HUES6 (cell line): ENCODE data around the gene MAP1B.

Experiments used
- H3K27ac ChIP-seq: 2 replicates; pipeline ENCODE4 v1.7.0; 2013; ENCODE audit warnings: low read depth, mild to moderate bottlenecking, low read length, inconsistent platforms
- H3K27me3 ChIP-seq: 2 replicates; pipeline ENCODE4 v1.6.1; 2013; ENCODE audit warnings: low read length; ENCODE audit not compliant: control insufficient read depth, insufficient read depth
- H3K36me3 ChIP-seq: 2 replicates; pipeline ENCODE4 v1.6.1; 2013; ENCODE audit warnings: low read length; ENCODE audit not compliant: control insufficient read depth, insufficient read depth
- H3K4me1 ChIP-seq: 2 replicates; pipeline ENCODE4 v1.6.1; 2013; ENCODE audit warnings: low read length; ENCODE audit not compliant: control insufficient read depth, insufficient read depth
- H3K4me3 ChIP-seq: 2 replicates; pipeline ENCODE4 v1.5.1; 2013; ENCODE audit warnings: low read depth, low read length
- H3K9ac ChIP-seq: one replicate; pipeline ENCODE4 v1.6.1; 2013; ENCODE audit warnings: mild to moderate bottlenecking, low read length
- H3K9me3 ChIP-seq: 2 replicates; pipeline ENCODE4 v1.6.1; 2013; ENCODE audit warnings: low read depth, low read length; ENCODE audit not compliant: control insufficient read depth, insufficient read depth

Gene MAP1B

GRCh38 chr5:72133212-72133990 lies 26.1 kb downstream of the MAP1B start:
- Histone ChIP-seq H3K4me1 (peaks cover 12% of the 10 kb centered on the region), H3K27ac (no peak overlapping the region), H3K27me3 (no peaks in the 10 kb centered on the region), H3K4me3 (no peak overlapping the region), H3K36me3 (peaks cover 18% of the 10 kb centered on the region; the same call in 1 of the 2 replicates), H3K9me3 (no peaks in the 10 kb centered on the region), H3K9ac (no peak overlapping the region)

- no peak overlapping the region for H3K27ac ChIP-seq
- no peak overlapping the region for H3K9ac ChIP-seq
- H3K4me1 ChIP-seq: peaks cover 12% of the 10 kb centered on the region
- H3K27me3 ChIP-seq: no peaks in the 10 kb centered on the region
- H3K36me3 ChIP-seq: peaks cover 22% of the 10 kb centered on the region; the same call in 1 of the 2 replicates
- no peak overlapping the region for H3K4me3 ChIP-seq
- H3K9me3 ChIP-seq: no peaks in the 10 kb centered on the region
Observed at GRCh38 chr5:72134226-72134899, 27.1 kb downstream of the MAP1B start.

DNA sequence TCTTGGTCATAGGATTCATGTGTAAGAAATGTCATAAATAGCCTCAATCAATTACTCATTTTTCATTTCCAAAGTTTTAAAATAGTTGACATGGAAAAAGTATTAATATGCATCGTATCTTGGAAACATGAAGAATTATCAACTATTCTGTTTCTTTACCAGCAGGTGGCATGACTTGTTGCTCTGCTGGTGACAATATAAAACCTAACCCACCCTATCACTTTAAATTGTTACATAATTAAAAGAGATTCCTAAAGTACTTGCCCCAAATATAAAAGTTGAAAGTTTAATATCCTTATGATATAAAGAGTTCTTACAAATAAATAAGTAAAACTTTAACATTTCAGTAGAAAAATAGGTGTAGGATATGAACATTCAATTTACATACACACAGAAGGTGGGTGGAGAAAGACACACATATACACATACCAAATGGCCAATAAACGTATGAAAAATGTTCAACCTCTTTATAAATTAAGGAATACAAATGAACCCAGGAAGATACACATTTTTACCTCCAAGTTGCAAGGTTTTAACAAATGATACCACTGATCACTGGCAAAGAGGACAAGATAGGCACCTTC lies 30.6 kb downstream of the MAP1B start:
- no peak overlapping the region for H3K27ac ChIP-seq
- peaks cover 33% of the 10 kb centered on the region; the same call in 1 of the 2 replicates for H3K36me3 ChIP-seq
- H3K4me1 ChIP-seq: peaks cover 7% of the 10 kb centered on the region
- H3K9me3 ChIP-seq: no peaks in the 10 kb centered on the region
- H3K27me3 ChIP-seq: no peaks in the 10 kb centered on the region
- no peak overlapping the region for H3K9ac ChIP-seq
- no peak overlapping the region for H3K4me3 ChIP-seq

- Histone ChIP-seq H3K4me3 (no peak overlapping the region), H3K9me3 (no peaks in the 10 kb centered on the region), H3K36me3 (peaks cover 39% of the 10 kb centered on the region; the same call in 1 of the 2 replicates), H3K27ac (no peak overlapping the region), H3K27me3 (no peaks in the 10 kb centered on the region), H3K4me1 (peaks cover 4% of the 10 kb centered on the region), H3K9ac (no peak overlapping the region)
Observed at GRCh38 chr5:72138943-72139521, 31.8 kb downstream of the MAP1B start.

GRCh38 chr5:72140711-72141110 lies 33.4 kb downstream of the MAP1B start:
- Histone ChIP-seq H3K9me3 (no peaks in the 10 kb centered on the region), H3K27ac (no peak overlapping the region), H3K4me3 (no peak overlapping the region), H3K9ac (no peak overlapping the region), H3K27me3 (no peaks in the 10 kb centered on the region), H3K4me1 (peaks cover 14% of the 10 kb centered on the region), H3K36me3 (peaks cover 35% of the 10 kb centered on the region; the same call in 1 of the 2 replicates)

DNA sequence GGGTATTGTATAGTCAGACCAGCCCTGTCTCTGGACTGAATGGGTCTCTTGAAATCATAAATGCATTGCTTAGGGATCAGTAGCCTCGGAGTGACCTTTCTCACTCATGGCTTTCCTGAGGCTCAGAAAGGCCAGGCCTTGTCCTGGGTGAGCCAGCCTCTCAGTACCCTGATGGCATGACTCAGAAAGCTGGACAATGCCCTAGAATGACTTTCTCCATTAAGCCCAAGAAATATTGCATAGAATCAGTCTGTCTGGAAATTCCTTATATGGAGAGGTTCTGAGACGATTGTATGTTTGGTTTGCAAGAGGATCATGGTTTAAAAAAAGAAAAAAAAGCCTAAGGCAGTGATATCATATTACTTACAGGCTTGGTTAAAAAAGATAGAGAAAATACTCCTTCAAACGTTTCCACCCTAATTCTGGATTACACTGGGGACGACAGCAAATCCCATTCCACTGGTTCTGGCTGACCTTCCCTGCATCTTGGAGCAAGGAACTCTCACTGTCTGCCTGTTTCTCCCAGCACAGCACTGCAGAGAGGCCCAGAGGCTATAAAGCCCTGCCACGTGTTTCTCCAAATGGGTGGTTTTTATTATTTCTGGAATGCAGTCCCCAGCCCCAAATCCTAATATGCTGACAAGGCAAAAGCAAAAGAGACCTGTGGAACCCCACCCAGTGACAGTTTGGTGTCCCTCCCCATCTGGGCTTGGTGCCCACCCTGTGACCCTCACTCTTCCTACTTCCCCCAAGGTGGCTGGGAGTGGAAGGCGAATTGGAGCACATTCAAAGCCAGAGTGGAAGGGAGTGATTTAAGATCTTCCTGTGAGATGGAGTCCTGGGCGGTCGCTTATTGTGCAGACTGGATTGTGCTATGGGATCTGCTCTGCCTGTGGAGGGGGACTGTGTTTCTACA lies 34.4 kb downstream of the MAP1B start:
- Histone ChIP-seq H3K36me3 (peaks cover 30% of the 10 kb centered on the region; the same call in 1 of the 2 replicates), H3K9ac (no peak overlapping the region), H3K9me3 (no peaks in the 10 kb centered on the region), H3K4me1 (peaks cover 10% of the 10 kb centered on the region), H3K27ac (no peak overlapping the region; the same call in 1 of the 2 replicates), H3K27me3 (no peaks in the 10 kb centered on the region), H3K4me3 (no peak overlapping the region)

DNA sequence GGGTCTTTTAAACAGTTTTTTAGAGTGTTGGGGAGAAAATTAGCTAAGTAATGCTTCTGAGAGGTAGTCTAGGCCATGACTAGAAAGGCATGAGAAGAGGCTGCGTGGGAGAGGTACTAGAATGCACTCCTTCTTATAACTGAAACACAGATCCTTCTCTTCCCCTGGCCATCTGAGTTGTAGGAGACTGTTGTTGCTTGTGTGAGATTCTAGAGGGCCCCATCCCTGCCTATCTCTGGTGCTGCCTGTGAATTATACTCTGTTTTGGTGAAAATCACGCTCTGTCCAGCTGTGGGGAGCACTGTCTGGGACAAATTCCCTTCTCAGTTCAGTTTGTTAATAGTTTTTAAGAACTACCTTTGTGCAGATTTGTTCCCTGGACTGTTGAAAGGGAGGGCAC lies 37.5 kb downstream of the MAP1B start:
- Histone ChIP-seq H3K4me3 (no peak overlapping the region), H3K36me3 (peaks cover 36% of the 10 kb centered on the region), H3K27me3 (no peaks in the 10 kb centered on the region), H3K4me1 (peaks cover 10% of the 10 kb centered on the region), H3K27ac (no peak overlapping the region), H3K9ac (no peak overlapping the region), H3K9me3 (no peaks in the 10 kb centered on the region)

DNA sequence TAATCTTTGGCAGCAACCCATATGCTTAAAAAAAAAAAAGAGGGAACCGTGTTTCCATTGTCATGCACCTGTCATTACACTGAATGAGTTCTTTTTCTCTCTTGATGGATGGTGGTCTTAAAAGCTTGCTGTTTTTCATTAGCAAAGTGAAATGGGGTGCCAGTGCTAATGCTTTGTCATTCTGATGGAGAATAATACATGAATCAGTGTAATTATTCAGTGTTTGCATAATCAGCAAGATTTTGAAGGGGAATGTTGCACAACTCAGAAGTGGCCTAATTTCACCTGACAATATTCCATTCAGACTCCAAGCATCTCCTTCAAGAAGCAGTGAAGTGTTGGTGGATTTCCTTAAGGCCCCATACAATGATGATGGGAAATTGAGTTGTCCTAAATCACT lies 38.1 kb downstream of the MAP1B start:
- no peaks in the 10 kb centered on the region for H3K27me3 ChIP-seq
- peaks cover 33% of the 10 kb centered on the region for H3K36me3 ChIP-seq
- no peak overlapping the region for H3K27ac ChIP-seq
- H3K9me3 ChIP-seq: no peaks in the 10 kb centered on the region
- H3K4me3 ChIP-seq: no peak overlapping the region
- peaks cover 10% of the 10 kb centered on the region for H3K4me1 ChIP-seq
- H3K9ac ChIP-seq: no peak overlapping the region

GRCh38 chr5:72146056-72146455 lies 38.8 kb downstream of the MAP1B start:
- no peaks in the 10 kb centered on the region for H3K27me3 ChIP-seq
- H3K9ac ChIP-seq: no peak overlapping the region
- H3K36me3 ChIP-seq: peaks cover 26% of the 10 kb centered on the region
- H3K27ac ChIP-seq: no peak overlapping the region
- H3K4me3 ChIP-seq: no peak overlapping the region
- H3K9me3 ChIP-seq: no peaks in the 10 kb centered on the region
- peaks cover 16% of the 10 kb centered on the region for H3K4me1 ChIP-seq

DNA sequence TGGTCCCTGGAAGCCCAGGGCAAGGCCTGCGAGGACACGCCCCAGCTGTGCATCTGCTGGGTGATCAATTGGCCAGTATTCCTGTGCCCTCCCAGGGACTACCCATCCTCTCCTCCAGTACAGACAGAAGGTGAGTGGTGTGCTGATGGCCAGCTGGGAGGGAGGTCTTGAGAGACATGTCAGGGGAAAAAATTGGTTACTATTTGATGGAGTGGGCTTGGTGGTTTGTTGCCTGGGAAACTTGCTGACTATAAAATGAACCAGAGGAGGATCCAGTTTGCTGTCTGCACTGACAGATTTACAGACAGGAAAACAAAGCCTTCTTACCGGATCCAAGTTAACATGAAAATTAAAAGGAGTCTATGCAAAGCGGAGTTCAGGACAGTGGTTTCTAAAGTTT lies 40.3 kb downstream of the MAP1B start:
- H3K9ac ChIP-seq: no peak overlapping the region
- H3K27me3 ChIP-seq: no peaks in the 10 kb centered on the region
- no peak overlapping the region for H3K27ac ChIP-seq
- H3K4me1 ChIP-seq: peaks cover 20% of the 10 kb centered on the region
- H3K4me3 ChIP-seq: no peak overlapping the region
- no peaks in the 10 kb centered on the region for H3K9me3 ChIP-seq
- peaks cover 22% of the 10 kb centered on the region for H3K36me3 ChIP-seq
